Neural cell (in vitro differentiated cells): ENCODE measurements around the gene OR51B6.

Experiments
- EP300 ChIP-seq: fragments of 450-650 bp; conservative IDR thresholded peaks from 2 replicates; pipeline ENCODE4 v1.6.1; 2014; ENCODE audit warnings: antibody characterized with exemption, mild to moderate bottlenecking, moderate library complexity; ENCODE audit not compliant: poor library complexity, severe bottlenecking
- EZH2 ChIP-seq: fragments of 200-600, 300-800 bp; shearing (Covaris generic), sonication (generic); IDR thresholded peaks from 2 replicates; pipeline ENCODE4 v1.6.1; 2014; ENCODE audit warnings: antibody characterized with exemption, low read length, borderline replicate concordance, mild to moderate bottlenecking; ENCODE audit not compliant: insufficient read depth, poor library complexity, severe bottlenecking
- POLR2AphosphoS5 ChIP-seq: IDR thresholded peaks from 2 replicates; pipeline ENCODE4 v1.6.1; 2012
- RAD21 ChIP-seq: fragments of 450-650 bp; conservative IDR thresholded peaks from 2 replicates; pipeline ENCODE4 v1.6.1; 2014; ENCODE audit warnings: antibody characterized with exemption, mild to moderate bottlenecking, moderate library complexity
- TAF1 ChIP-seq: IDR thresholded peaks from 2 replicates; pipeline ENCODE4 v1.6.1; 2012; ENCODE audit warnings: low read depth
- TF ChIP-seq, protein P1 (sequence below): fragments of 450-650 bp; IDR thresholded peaks from 2 replicates; pipeline ENCODE4 v1.5.1; 2014; ENCODE audit warnings: antibody characterized with exemption, mild to moderate bottlenecking, moderate library complexity; ENCODE audit not compliant: poor library complexity, severe bottlenecking

DNA sequence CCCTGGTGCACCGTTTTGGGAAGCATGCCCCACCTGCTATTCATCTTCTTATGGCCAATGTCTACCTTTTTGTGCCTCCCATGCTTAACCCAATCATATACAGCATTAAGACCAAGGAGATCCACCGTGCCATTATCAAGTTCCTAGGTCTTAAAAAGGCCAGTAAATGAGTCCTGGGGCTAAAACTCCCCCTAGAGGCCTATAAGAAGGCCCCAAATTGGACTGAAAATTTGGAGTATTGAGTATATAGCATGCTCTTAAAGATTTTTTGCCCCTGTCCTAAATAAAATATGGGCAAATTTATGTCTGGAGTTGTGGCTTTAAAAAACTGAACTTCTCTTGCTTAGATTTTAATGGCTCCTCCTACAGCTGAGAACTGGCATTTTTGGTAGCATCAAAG lies 38.9 kb downstream of the OR51B6 start:
- TF ChIP-seq, protein P1, sequence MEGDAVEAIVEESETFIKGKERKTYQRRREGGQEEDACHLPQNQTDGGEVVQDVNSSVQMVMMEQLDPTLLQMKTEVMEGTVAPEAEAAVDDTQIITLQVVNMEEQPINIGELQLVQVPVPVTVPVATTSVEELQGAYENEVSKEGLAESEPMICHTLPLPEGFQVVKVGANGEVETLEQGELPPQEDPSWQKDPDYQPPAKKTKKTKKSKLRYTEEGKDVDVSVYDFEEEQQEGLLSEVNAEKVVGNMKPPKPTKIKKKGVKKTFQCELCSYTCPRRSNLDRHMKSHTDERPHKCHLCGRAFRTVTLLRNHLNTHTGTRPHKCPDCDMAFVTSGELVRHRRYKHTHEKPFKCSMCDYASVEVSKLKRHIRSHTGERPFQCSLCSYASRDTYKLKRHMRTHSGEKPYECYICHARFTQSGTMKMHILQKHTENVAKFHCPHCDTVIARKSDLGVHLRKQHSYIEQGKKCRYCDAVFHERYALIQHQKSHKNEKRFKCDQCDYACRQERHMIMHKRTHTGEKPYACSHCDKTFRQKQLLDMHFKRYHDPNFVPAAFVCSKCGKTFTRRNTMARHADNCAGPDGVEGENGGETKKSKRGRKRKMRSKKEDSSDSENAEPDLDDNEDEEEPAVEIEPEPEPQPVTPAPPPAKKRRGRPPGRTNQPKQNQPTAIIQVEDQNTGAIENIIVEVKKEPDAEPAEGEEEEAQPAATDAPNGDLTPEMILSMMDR: no peak
- TF ChIP-seq EZH2 (no peak), TAF1 (no peak), EP300 (no peak), POLR2AphosphoS5 (no peak), RAD21 (no peak)
